Measurements from ENCODE around the gene SH3TC1. TPM values are rescaled to one million over a fixed set of nuclear protein-coding genes. Genes with fewer than 3 reads are reported as not detected.

SH3TC1 gene
- polyA plus RNA-seq, 1 donor (not counting 4 experiments of a cell fraction or from before 2014, with no cell fraction given) = 12.3 TPM

GRCh38 chr4:8179074-8179473 is 20.0 kb upstream of the SH3TC1 start:
- dilution Hi-C loops (cut with MboI; ENCODE audit: extremely low pct_ligation_motif_present, low sequenced_read_pairs) = no loop called here
- TF ChIP-seq, protein P1, sequence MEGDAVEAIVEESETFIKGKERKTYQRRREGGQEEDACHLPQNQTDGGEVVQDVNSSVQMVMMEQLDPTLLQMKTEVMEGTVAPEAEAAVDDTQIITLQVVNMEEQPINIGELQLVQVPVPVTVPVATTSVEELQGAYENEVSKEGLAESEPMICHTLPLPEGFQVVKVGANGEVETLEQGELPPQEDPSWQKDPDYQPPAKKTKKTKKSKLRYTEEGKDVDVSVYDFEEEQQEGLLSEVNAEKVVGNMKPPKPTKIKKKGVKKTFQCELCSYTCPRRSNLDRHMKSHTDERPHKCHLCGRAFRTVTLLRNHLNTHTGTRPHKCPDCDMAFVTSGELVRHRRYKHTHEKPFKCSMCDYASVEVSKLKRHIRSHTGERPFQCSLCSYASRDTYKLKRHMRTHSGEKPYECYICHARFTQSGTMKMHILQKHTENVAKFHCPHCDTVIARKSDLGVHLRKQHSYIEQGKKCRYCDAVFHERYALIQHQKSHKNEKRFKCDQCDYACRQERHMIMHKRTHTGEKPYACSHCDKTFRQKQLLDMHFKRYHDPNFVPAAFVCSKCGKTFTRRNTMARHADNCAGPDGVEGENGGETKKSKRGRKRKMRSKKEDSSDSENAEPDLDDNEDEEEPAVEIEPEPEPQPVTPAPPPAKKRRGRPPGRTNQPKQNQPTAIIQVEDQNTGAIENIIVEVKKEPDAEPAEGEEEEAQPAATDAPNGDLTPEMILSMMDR (optimal IDR thresholded peaks at IDR 0.05 in 1 of 3, IDR thresholded peaks at IDR 0.05 in 1 of 3, conservative IDR thresholded peaks at IDR 0.05 in 1 of 3; ENCODE audit: extremely low read depth in 1 of 3, insufficient read depth in 2 of 3, low read length in 3 of 3) = no peak
- no peak for TF ChIP-seq EZH2 (IDR thresholded peaks at IDR 0.05; ENCODE audit: low read length)
- no peak overlapping the region for H2AFZ ChIP-seq (ENCODE audit: control insufficient read depth, low read length)
- no peak overlapping the region for H3K4me2 ChIP-seq (ENCODE audit: control insufficient read depth, extremely low read depth, insufficient read depth, low read depth, low read length)
- FAIRE-seq = no peak
- no peak overlapping the region for H3K27ac ChIP-seq (ENCODE audit: control insufficient read depth, insufficient read depth, low read length)
- DNase-seq (ENCODE audit: low read depth, low spot score) = no peak
- no peaks in the 10 kb centered on the region for H3K9me3 ChIP-seq (ENCODE audit: control insufficient read depth, low read depth, low read length)
- H3K79me2 ChIP-seq (ENCODE audit: control insufficient read depth, insufficient read depth, low read length) = no peaks in the 10 kb centered on the region
- H3K27me3 ChIP-seq (ENCODE audit: control insufficient read depth, extremely low read depth, insufficient read depth, low read length) = no peaks in the 10 kb centered on the region
- no peaks in the 10 kb centered on the region for H4K20me1 ChIP-seq (ENCODE audit: control insufficient read depth, extremely low read depth, insufficient read depth, low read length)
- no peaks in the 10 kb centered on the region for H3K36me3 ChIP-seq (ENCODE audit: control insufficient read depth in 2 of 2, extremely low read depth in 1 of 2, insufficient read depth in 2 of 2, low read length in 2 of 2)
- H3K4me3 ChIP-seq (ENCODE audit: control insufficient read depth in 2 of 3, extremely low read depth in 1 of 3, insufficient read depth in 2 of 3, low read depth in 1 of 3, low read length in 3 of 3) = no peak overlapping the region
- H3K4me1 ChIP-seq (ENCODE audit: control insufficient read depth, extremely low read depth, insufficient read depth, low read length) = peaks cover 26% of the 10 kb centered on the region
- H3K9ac ChIP-seq (ENCODE audit: control insufficient read depth, extremely low read depth, insufficient read depth, low read length) = no peak overlapping the region
- no peaks in the 10 kb centered on the region for H3K9me1 ChIP-seq (ENCODE audit: control insufficient read depth, extremely low read depth, insufficient read depth, low read length)

- DNase-seq (ENCODE audit: low read depth, low spot score) (no peak), FAIRE-seq (no peak)
- dilution Hi-C loops (cut with MboI; ENCODE audit: extremely low pct_ligation_motif_present, low sequenced_read_pairs) = no loop called here
These were observed 19.3 kb upstream of the SH3TC1 start for GRCh38 chr4:8179771-8180170.

More at GRCh38 chr4:8179771-8180170, 19.3 kb upstream of the SH3TC1 start:
- H3K36me3 ChIP-seq (ENCODE audit: control insufficient read depth in 2 of 2, extremely low read depth in 1 of 2, insufficient read depth in 2 of 2, low read length in 2 of 2) = no peaks in the 10 kb centered on the region
- peak overlapping the region; percentile 22 for H3K9ac ChIP-seq (ENCODE audit: control insufficient read depth, extremely low read depth, insufficient read depth, low read length)
- no peaks in the 10 kb centered on the region for H3K9me1 ChIP-seq (ENCODE audit: control insufficient read depth, extremely low read depth, insufficient read depth, low read length)
- TF ChIP-seq, protein P1 (optimal IDR thresholded peaks at IDR 0.05 in 1 of 3, IDR thresholded peaks at IDR 0.05 in 1 of 3, conservative IDR thresholded peaks at IDR 0.05 in 1 of 3; ENCODE audit: extremely low read depth in 1 of 3, insufficient read depth in 2 of 3, low read length in 3 of 3) = no peak
- no peak for TF ChIP-seq EZH2 (IDR thresholded peaks at IDR 0.05; ENCODE audit: low read length)
- no peak overlapping the region for H3K4me2 ChIP-seq (ENCODE audit: control insufficient read depth, extremely low read depth, insufficient read depth, low read depth, low read length)
- no peak overlapping the region for H2AFZ ChIP-seq (ENCODE audit: control insufficient read depth, low read length)
- no peaks in the 10 kb centered on the region for H3K9me3 ChIP-seq (ENCODE audit: control insufficient read depth, low read depth, low read length)
- H3K4me3 ChIP-seq (ENCODE audit: control insufficient read depth in 2 of 3, extremely low read depth in 1 of 3, insufficient read depth in 2 of 3, low read depth in 1 of 3, low read length in 3 of 3) = no peak overlapping the region
- H3K4me1 ChIP-seq (ENCODE audit: control insufficient read depth, extremely low read depth, insufficient read depth, low read length) = peaks cover 33% of the 10 kb centered on the region
- no peaks in the 10 kb centered on the region for H3K79me2 ChIP-seq (ENCODE audit: control insufficient read depth, insufficient read depth, low read length)
- H3K27me3 ChIP-seq (ENCODE audit: control insufficient read depth, extremely low read depth, insufficient read depth, low read length) = no peaks in the 10 kb centered on the region
- no peaks in the 10 kb centered on the region for H4K20me1 ChIP-seq (ENCODE audit: control insufficient read depth, extremely low read depth, insufficient read depth, low read length)
- no peak overlapping the region for H3K27ac ChIP-seq (ENCODE audit: control insufficient read depth, insufficient read depth, low read length)

Data from keratinocyte (primary cell).